ENCODE data around the gene RALGAPA2. TPM values are rescaled to one million over a fixed set of nuclear protein-coding genes. Genes with fewer than 3 reads are reported as not detected.
A peak's percentile ranks its signal among the peaks of the same experiment; 100 is the strongest.

Gene RALGAPA2
- total and polyA plus RNA-seq, 9 donors, result 8.4 to 31.7 (median 19.9) TPM

DNA sequence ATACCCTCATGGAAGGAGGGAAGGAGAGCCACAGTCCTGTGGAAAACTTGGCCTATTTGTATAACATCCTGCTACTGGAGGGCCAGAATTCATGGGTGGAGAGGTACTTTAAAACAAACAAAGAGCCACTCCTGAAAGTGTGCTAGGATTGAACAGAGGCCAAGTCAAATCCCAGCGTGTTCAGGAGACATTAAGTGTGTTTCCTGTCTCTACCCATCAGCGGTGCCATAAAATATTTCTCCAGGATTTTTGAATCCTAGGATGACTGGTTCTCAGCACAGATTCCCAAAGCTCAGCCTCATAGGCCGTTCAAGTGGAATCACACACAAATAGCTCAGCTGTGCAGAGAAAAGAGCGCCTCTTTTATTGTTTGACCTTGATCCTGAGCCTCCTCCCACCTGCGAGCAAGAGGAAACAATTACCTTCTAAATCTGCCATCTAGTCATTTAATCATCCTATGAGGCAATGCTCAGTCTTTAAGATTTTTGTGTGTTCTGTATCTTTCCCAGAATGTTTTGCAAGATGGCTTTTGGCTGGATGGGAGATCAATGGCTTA, 31.8 kb upstream of the RALGAPA2 start:
- Histone ChIP-seq H3K27ac (peak overlapping the region; percentile 24 to 66), H3K9me3 (no peaks in the 10 kb centered on the region), H3K27me3 (no peaks in the 10 kb centered on the region), H3K4me3 (no peak overlapping the region), H3K4me1 (ENCODE audit: insufficient read depth) (peaks cover 10% of the 10 kb centered on the region), H3K36me3 (no peaks in the 10 kb centered on the region)
- intact Hi-C loops (cut with DNase I), result no loop called here
- no peak for TF ChIP-seq POLR2A (IDR thresholded peaks at IDR 0.05)
- TF ChIP-seq, protein P1, sequence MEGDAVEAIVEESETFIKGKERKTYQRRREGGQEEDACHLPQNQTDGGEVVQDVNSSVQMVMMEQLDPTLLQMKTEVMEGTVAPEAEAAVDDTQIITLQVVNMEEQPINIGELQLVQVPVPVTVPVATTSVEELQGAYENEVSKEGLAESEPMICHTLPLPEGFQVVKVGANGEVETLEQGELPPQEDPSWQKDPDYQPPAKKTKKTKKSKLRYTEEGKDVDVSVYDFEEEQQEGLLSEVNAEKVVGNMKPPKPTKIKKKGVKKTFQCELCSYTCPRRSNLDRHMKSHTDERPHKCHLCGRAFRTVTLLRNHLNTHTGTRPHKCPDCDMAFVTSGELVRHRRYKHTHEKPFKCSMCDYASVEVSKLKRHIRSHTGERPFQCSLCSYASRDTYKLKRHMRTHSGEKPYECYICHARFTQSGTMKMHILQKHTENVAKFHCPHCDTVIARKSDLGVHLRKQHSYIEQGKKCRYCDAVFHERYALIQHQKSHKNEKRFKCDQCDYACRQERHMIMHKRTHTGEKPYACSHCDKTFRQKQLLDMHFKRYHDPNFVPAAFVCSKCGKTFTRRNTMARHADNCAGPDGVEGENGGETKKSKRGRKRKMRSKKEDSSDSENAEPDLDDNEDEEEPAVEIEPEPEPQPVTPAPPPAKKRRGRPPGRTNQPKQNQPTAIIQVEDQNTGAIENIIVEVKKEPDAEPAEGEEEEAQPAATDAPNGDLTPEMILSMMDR (IDR thresholded peaks at IDR 0.05), result no peak
- TF ChIP-seq EP300 (IDR thresholded peaks at IDR 0.05), result no peak
- DNase-seq, result no peak
- 18 to 23% (median 18%) methylated on average over 5 of the region's 5 CpGs for WGBS, 3 donors

DNA sequence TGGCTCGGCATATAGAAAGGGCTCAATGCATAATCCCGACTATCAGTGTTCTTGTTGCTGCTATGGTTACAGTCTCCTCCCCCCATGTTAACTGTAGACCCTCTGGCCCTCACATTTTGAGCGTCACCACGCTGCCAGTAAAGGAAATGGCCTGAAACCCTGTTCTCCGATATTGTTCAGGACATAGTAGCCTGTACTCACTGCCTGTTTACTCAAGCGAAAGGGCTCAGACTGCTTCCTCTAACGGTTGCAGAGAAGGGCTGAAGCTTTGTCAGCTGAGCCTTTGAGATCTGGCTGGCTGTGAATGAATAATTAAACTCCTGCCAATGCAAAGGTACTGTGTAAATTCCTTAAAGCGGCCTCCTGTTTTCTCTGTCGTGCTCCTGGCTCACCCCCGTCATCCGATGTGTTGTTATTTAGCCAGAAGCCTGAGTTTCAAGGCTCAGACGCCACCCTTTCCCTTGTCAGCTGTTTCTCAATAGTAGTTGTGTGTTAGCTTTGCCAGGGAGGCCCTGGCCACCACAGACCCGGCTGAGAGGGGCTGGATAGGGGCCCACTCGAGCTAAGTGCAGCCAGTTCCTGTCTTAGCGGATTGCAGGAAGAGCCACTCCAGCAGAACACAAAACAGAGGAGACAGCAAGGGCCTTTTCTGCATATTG, 31.2 kb upstream of the RALGAPA2 start:
- Histone ChIP-seq H3K9me3 (no peaks in the 10 kb centered on the region), H3K4me1 (ENCODE audit: insufficient read depth) (peaks cover 10% of the 10 kb centered on the region), H3K27ac (peak overlapping the region; percentile 24 to 66), H3K4me3 (no peak overlapping the region), H3K36me3 (no peaks in the 10 kb centered on the region), H3K27me3 (no peaks in the 10 kb centered on the region)
- 12 to 19% (median 16%) methylated on average over 15 of the region's 15 CpGs for WGBS, 3 donors
- TF ChIP-seq, protein P1 (IDR thresholded peaks at IDR 0.05), result no peak
- TF ChIP-seq EP300 (IDR thresholded peaks at IDR 0.05) (no peak), POLR2A (IDR thresholded peaks at IDR 0.05) (no peak)
- intact Hi-C loops (cut with DNase I), result no loop called here
- peak; percentile 65 to 83 (median 72) for DNase-seq

DNA sequence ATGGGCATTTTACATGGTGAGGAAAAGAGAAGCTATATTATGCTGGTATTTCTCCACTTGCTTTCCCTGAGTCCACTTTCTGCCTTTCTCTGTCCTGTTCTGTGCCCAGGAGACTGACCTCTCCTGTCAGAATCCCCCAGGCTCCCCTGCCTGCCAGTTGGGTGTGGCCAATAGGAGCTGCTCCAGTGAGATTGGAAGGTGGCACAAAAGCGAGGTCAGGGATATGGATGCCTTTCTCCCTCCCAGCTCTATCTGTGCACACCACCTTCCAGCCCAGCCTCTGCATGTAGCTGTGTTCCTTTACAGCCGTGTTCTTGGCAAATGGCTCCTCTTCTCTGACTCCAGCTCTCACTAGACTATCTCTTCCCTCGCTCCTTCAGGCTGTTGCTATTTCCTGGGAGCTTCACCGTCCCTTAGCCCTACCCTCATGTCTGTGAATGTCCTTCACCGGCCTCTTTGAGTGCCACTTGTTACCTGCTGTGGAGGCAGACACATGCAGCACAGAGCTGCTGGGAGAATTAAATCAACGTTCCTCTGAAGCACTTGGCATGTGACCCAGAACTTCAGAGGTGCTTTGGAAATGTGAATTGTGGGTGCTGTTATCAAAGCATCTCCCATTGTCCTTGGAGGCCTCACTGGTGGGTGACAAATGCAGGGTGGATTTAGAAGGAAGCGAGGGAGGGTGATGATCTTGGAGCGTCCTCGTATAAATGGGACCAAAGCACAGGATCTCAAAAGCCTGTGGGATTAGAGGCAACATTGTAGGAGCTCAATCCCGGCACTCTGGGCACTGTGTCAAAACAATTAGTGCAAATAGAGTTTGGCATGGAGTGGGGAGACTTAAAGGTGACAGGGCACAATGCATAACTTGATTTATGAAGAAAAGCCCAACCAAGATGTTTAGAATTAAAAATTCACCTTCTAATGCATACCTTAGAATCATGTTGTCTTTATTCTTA, 28.9 kb upstream of the RALGAPA2 start:
- WGBS, 3 donors, result 72 to 80% (median 80%) methylated on average over 10 of the region's 10 CpGs
- intact Hi-C loops (cut with DNase I), result no loop called here
- Histone ChIP-seq H3K4me1 (ENCODE audit: insufficient read depth) (peaks cover 10% of the 10 kb centered on the region), H3K27me3 (no peaks in the 10 kb centered on the region), H3K4me3 (no peak overlapping the region), H3K27ac (no peak overlapping the region), H3K9me3 (no peaks in the 10 kb centered on the region), H3K36me3 (no peaks in the 10 kb centered on the region)
- TF ChIP-seq, protein P1 (IDR thresholded peaks at IDR 0.05), result no peak
- TF ChIP-seq POLR2A (IDR thresholded peaks at IDR 0.05) (no peak), EP300 (IDR thresholded peaks at IDR 0.05) (no peak)
- DNase-seq, result no peak

DNA sequence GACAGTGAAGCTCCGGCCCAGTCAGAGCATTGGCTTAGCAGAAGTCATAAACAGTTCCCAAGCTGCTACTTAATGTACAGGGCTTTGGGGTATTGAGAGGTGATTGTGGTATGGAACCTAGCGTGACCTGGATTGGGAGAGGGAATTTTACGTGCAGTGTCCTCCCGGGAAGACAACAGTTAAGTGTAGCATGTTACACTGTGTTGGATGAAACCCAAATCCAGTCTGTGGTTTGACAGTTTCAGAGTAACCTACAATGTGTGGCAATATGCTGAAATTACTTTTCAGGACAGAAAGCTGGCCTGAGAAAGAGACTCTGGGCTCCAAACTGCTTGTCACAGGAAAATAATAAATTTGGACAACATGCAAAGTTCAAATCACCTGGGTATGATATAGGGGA, 28.1 kb upstream of the RALGAPA2 start:
- WGBS, 3 donors, result 71 to 82% (median 79%) methylated on average over 4 of the region's 4 CpGs
- no peak overlapping the region for H3K27ac ChIP-seq
- DNase-seq, result no peak
- H3K9me3 ChIP-seq, result no peaks in the 10 kb centered on the region
- intact Hi-C loops (cut with DNase I), result no loop called here
- no peaks in the 10 kb centered on the region for H3K36me3 ChIP-seq
- no peak overlapping the region for H3K4me3 ChIP-seq
- no peaks in the 10 kb centered on the region for H3K27me3 ChIP-seq
- peaks cover 10% of the 10 kb centered on the region for H3K4me1 ChIP-seq (ENCODE audit: insufficient read depth)
- TF ChIP-seq EP300 (IDR thresholded peaks at IDR 0.05) (no peak), POLR2A (IDR thresholded peaks at IDR 0.05) (no peak)

All from ovary (tissue), 9 donors.